CD4-positive, alpha-beta T cell treated with Interleukin-10 for 1 hour (primary cell): ENCODE results near the gene B9D2.

Experiments used
- DNase-seq: peaks from one replicate; pipeline ENCODE4 v3.0.0-alpha.2; 2020

The B9D2 gene

GRCh38 chr19:41307954-41308449 is 55.9 kb downstream of the B9D2 start:
- DNase-seq: no peak

DNA sequence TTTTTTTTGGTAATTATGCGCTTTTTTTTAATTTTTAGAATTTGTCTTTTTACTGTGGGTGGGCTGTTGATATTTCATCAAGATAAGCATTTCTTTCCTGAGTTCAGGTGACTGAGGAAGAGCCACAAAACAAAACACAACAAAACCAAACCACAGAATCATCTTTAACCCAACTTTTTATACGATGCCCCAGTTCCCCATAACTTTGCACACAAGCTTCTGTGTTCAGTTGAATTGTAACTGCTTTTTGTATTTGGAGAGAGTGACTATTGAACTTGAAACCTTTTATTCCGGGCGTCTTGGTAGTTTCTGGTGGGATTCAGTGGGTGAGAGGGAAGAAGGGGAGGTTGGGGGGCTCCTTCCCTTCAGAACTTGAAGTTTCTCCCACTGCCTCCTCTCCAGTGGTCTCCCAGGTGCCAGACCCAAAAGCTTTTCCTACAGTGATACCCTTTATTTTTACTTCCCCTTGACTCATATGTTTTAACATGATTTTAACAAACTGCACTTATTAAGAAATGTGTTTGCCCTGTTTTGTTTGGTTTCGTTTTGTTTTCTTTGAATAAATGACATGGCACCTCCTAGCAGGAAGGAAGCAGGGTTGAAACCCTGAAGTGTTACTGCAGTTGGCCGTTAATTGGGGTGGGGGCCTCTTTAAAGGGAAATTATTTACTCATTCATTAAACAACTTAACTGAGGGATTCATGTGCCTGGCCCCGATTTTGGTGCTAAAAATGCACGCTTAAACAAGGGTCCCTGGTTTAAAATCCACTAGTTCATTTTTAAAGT is 56.7 kb downstream of the B9D2 start:
- peak; percentile 65 for DNase-seq

DNA sequence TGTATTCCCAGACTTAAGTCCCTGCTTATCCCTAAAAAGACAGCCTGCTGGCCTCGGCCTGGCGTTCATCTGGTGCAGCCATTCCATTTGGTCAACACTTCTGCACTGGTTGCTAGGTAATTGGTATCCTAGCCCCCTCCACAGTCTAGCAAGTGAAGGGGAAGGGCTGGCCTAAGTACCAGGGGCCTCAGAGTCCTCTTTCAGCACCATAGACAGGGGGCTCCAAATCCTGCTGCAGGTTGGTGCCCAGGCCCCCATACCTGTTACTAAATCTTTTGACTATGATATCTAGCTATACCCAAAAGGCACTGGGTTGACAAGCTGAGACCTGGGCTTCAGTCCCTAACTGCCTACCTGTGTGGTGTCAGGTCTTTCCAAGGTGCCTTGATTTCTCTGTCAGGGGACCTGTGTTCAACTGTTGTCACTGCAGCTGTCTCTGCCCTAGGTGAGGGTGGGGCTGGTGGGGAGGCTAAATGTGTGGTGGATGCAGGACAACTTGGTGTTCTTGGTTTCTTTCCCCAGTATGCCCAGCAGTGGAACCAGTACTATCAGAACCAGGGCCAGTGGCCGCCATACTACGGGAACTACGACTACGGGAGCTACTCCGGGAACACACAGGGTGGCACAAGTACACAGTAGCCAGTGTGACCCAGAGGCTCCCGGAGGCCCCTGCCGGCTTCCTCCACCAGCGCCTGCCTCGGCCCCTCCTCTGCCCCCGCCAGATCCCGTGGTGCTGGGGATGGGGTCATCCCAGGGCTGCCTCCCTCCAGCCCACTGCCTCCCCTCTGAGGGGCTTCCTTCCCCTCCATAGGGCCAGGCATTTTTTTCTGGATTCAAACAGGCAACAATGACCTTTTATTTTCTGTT is 57.8 kb downstream of the B9D2 start:
- DNase-seq: no peak

DNA sequence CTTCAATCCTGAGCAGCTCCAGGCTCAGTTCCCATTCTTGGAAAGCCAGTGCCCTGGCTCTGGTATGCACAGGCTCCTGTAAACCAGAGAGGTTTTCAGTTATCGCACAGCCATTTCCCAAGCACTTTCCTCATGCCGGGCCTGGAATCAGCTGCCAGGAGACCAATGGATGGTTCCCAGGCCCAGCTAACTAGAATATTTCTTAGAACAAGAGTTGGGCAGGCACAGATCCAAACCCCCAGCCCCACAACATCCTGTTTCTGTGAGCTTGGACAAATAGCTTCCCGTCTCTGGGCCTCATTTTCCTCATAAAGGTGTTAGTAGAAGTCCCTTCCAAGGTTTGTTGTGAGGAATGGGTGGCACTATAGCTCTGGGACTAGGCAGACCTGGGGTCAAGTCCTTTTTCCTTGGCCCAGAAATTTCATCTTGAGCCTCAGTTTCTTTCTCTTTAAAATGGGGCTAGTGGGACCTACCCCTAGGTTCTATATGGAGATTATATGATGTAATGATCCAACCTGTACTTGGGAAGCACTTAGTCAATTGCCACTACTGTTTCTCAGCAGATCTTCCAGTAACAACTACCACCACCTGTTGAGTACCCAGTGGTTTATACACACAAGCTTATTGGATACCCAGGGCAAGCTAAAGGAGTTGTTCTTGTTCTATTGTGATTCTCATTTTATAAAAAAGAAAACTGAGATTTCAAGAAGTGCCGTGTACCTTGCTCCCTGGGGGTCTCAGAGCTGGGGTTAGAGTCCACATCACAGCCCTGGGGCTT is 59.1 kb downstream of the B9D2 start:
- DNase-seq: no peak
